ENCODE data around the gene TMEM184B.

DNA sequence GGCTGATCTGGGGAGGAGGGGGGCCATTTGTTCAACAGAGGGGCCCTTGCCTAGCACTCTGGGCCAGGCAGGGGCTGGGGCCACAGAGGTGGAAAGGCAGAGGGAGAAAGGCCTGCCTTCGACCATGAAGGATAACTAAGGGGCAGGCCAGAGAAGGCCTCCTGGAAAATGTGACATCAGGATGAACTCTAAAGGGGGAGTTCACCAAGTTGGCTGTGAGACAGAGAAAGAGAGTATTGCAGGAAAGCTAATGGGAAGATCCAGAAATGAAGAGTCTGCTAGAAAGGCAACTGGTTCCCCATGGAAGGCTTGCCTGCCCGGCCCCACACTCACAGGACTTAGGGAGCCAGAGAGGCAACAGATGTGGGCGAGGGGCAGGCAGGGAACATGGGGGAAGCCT is 28.1 kb upstream of the TMEM184B start:
- TF ChIP-seq, protein P1, sequence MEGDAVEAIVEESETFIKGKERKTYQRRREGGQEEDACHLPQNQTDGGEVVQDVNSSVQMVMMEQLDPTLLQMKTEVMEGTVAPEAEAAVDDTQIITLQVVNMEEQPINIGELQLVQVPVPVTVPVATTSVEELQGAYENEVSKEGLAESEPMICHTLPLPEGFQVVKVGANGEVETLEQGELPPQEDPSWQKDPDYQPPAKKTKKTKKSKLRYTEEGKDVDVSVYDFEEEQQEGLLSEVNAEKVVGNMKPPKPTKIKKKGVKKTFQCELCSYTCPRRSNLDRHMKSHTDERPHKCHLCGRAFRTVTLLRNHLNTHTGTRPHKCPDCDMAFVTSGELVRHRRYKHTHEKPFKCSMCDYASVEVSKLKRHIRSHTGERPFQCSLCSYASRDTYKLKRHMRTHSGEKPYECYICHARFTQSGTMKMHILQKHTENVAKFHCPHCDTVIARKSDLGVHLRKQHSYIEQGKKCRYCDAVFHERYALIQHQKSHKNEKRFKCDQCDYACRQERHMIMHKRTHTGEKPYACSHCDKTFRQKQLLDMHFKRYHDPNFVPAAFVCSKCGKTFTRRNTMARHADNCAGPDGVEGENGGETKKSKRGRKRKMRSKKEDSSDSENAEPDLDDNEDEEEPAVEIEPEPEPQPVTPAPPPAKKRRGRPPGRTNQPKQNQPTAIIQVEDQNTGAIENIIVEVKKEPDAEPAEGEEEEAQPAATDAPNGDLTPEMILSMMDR (conservative IDR thresholded peaks at IDR 0.05), result no peak
- no peak for TF ChIP-seq ZFX (IDR thresholded peaks at IDR 0.05)
